GM21825 (cell line): Measurements from ENCODE around the gene P2RY1.
"Not testable (repeated sequence)": the region's sequence is repeated elsewhere in the genome, so short reads cannot be mapped to it uniquely, and the experiment has no call there.

Experiments used
- ATAC-seq: cut with Tn5 transposase; IDR thresholded peaks from one replicate; pipeline ENCODE4 v1.9.1; 2021; ENCODE audit warnings: mild to moderate bottlenecking, moderate library complexity; ENCODE audit not compliant: unreplicated experiment

P2RY1 gene

DNA sequence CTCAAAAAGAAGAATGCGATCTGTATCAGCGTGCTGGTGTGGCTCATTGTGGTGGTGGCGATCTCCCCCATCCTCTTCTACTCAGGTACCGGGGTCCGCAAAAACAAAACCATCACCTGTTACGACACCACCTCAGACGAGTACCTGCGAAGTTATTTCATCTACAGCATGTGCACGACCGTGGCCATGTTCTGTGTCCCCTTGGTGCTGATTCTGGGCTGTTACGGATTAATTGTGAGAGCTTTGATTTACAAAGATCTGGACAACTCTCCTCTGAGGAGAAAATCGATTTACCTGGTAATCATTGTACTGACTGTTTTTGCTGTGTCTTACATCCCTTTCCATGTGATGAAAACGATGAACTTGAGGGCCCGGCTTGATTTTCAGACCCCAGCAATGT lies 1.3 kb downstream of the P2RY1 start:
- no peak for ATAC-seq

DNA sequence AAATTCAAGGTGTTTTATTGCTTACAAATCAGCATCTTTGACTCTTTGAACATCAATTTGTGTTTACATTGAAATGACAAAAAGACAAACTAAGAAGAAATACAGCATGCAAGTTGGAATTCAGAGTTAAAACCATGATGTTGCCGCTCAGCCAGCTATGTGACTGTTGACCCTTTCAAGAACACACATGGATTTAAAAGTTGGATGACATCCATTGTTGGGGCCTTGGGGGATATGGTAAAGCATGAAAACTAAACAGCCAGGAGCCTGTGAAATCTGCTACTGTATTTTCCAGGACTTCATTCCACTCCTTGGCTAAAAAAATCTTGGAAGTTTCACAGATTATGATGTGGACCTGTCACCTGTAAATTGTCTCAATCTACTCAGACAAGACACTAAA lies 4.6 kb downstream of the P2RY1 start:
- ATAC-seq = no peak

- ATAC-seq = no peak
These were observed 6.2 kb downstream of the P2RY1 start for GRCh38 chr3:152841131-152841530.

- ATAC-seq = no peak
These were observed 7.5 kb downstream of the P2RY1 start for GRCh38 chr3:152842413-152842812.

DNA sequence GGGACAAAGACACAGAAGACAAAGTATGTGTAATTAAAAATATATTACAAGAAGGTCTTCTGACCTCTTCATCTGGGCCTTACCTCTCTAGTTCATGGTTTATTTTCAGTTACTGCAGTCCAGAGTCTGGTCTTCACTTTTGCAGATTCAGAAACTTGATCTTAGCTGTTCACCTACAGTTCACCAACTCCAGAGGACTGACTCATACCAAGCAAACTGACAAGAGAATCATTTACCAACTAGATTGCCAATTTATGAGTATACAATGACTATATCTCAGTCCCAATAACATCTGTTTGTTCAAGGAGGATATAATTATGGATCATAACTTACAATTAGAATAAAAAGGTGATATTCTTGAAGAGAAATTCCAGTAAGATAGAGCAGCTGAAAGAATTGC lies 9.0 kb downstream of the P2RY1 start:
- peak; percentile 75 for ATAC-seq

- ATAC-seq = not testable (repeated sequence)
These were observed 11.8 kb downstream of the P2RY1 start for GRCh38 chr3:152846572-152847202.

GRCh38 chr3:152847599-152847998 lies 12.7 kb downstream of the P2RY1 start:
- not testable (repeated sequence) for ATAC-seq

GRCh38 chr3:152849996-152850578 lies 15.2 kb downstream of the P2RY1 start:
- ATAC-seq = no peak

DNA sequence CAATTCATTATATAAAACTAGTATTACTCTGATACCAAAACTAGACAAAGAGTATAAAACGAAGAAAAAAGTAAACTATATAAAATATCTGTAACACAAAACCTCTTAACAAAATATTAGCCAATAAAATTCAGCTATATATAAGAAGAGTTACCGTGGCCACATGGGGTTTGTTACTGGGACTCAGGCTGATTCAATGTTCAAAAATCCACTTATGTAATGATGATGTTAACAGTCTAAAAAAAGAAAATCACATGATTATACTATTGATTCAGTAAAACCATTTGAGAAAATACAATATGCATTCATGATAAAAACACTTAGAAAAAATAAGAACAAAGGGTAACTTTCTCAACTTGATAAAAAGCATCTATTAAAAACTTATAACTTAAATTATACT lies 18.3 kb downstream of the P2RY1 start:
- ATAC-seq = no peak

- ATAC-seq = no peak
These were observed 22.2 kb downstream of the P2RY1 start for GRCh38 chr3:152857082-152857481.

DNA sequence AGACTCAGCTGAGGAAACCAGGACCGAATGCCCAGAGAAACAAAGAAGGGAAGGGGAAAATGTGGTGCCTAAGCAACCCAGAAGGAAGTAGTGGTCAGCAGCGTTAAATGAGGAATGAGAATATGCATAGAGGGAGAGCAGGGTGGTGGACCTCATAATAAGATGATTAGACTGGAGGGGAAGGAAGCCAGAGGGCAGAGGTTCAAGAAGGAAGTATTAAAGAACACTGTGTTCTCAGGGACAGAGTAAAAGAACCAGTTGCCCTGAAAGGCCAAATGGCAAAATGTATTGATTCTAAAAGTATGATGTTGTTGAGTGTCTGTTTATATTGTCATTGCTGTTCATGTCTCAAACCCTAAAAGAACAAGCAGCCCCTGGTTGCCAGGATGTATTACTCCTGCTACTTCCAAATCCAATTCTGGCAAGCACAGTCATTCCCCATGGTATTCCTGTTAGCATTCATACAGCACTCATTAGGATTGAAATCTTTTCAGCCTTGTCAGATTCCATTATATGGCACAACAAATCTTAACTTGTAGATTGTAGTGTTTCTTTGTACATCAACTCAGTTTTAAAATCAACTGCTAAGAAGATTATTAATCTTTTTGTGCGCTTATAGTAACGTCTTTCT lies 23.4 kb downstream of the P2RY1 start:
- ATAC-seq = no peak

DNA sequence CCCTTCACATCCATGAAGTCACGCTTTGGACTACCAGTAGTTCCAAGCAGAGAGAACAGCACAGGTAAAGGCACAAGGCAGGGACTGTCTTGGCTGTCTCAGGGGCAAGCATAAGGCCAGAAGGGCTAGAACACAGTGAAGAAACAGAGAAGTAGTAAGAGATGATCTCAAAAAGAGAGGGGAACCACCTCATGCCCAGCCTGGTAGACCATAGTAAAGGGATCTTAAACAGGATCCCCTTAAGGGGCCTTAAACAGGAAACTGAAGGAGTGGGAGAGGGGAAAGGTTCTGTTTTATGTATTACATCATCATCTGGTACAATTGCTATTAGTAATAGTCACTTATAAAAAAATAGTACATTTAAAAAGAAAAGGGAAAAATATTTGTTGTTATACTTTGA lies 25.8 kb downstream of the P2RY1 start:
- no peak for ATAC-seq

DNA sequence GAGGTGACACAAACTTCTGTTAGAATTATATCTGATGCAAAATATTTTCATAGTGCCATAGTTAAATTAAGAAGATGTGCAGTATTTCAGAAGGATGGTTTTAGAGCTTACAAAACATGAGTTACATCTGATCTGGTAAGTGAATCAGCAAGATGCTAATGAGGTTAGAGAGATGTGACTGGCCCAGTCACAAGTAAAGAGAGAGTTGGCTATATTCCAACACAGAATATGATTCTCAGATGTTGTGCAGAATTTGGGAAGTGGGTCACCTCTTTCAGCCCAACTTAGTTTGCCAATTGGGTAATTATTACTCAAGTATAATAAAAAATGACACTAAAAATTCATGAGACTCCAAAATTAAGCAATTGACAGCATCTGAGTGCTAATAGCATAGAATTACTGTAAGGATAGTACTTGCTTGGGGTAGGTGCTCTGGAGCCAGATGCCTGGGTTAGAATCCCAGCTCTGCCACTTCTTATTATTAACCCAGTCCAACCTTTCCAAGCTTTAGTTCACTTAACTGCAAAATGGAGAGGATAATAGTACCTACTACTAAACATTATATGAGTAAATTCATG lies 30.8 kb downstream of the P2RY1 start:
- ATAC-seq = no peak

DNA sequence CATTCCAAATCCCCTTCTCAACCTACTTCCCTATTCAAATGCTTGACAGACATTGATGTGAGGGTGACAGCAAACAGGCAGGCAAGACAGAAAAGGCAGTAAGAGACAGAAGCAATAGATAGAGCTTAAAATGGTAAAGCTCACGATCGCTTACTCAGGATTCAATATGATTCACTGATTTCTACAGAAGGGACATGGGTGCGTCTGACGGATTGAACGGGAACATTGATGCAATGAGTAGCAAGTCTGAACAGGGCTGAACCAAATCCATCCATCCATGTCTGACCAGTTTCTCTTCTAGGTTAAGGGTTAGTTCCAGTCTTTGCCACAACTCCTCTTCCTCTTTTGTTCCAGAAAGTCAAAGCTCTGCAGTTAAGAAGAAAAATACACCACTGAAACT lies 35.1 kb downstream of the P2RY1 start:
- ATAC-seq = no peak

DNA sequence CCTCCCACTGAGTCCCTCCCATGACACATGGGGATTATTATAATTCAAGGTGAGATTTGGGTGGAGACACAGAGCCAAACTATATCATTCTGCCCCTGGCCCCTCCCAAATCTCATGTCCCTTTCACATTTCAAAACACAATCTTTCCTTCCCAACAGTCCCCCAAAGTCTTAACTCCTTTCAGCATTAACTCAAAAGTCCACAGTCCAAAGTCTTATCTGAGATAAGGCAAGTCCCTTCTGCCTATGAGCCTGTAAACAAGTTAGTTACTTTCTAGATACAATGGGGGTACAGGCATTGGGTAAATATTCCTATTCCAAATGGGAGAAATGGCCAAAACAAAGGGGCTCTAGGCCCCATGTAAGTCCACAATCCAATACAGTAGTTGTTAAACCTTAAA lies 38.4 kb downstream of the P2RY1 start:
- not testable (repeated sequence) for ATAC-seq

DNA sequence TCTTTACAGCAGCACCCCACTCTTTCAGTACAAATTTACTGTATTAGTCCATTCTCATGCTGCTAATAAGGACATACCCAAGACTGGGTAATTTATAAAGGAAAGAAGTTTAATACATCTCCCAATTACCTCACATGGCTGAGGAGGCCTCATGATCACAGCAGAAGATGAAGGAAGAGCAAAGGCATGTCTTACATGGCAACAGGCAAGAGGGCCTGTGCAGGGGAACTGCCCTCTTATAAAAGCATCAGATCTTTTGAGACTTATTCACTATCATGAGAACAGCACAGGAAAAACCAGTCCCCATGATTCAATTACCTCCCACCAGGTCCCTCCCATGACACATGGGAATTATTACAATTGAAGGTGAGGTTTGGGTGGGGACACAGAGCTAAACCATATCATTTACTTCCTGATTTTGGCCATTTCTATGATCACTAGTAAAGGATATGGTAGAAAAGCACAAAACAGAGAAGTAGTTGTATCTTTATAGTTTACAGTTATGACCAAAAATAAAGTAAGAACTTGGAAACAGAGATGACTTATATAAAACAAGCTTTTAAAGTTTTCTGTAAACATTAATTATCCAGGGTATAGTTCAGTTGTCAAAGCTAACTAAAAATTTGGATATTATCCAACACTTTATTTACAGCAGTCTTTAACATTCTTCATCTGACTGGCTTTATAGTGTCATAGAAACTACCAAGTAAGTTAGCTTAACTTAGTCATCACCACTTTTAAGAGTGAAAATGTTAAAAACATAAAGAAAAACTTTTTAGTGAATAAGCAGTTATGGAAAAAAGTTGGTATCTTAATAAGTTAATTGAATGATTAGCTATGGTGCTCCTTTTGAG lies 40.2 kb downstream of the P2RY1 start:
- no peak for ATAC-seq

DNA sequence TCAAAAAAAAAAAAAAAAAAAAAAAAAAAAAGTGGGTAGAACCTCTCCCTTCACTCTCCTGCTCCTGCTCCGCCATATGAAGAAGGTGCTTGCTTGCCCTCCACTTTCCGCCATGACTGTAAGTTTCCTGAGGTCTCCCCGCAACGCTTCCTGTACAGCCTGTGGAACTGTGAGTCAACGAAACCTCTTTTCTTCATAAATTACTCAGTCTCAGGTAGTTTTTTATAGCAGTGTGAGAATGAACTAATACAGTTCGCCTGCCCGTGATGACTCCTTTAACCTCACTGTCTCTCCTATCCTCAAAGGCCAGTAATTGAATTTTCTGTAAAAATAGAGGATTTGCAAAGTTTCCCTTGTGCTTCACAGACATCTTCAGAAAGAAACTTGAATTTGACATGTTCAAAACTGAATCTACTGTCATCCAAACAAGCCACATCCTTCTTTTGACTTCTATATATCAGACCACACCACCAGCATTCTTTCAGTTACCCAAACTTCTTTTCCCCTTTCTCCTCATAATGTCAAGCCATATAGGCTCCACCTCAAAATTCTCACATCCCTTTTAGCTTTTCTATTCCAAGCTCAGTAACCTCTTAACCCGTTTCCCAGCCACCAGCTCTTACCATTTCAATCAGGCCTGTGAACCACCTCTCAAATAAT lies 44.3 kb downstream of the P2RY1 start:
- ATAC-seq = no peak

- no peak for ATAC-seq
These were observed 44.9 kb downstream of the P2RY1 start for GRCh38 chr3:152879790-152880174.

GRCh38 chr3:152885076-152885475 lies 50.1 kb downstream of the P2RY1 start:
- ATAC-seq = no peak
